HG03159 (cell line): Measurements from ENCODE around the gene SPRR5.

Experiments
- ATAC-seq: cut with Tn5 transposase; IDR thresholded peaks from one replicate; pipeline ENCODE4 v1.9.1; 2021; ENCODE audit warnings: mild to moderate bottlenecking, moderate library complexity; ENCODE audit not compliant: unreplicated experiment

The SPRR5 gene

GRCh38 chr1:152942161-152942560 is 4.8 kb upstream of the SPRR5 start:
- no peak for ATAC-seq

- ATAC-seq: no peak
These were observed 758 bp upstream of the SPRR5 start for GRCh38 chr1:152946248-152946647.

- no peak for ATAC-seq
These were observed 4.7 kb downstream of the SPRR5 start for GRCh38 chr1:152951711-152952110.

GRCh38 chr1:152953761-152954160 is 6.8 kb downstream of the SPRR5 start:
- ATAC-seq: no peak

- ATAC-seq: no peak
These were observed 7.4 kb downstream of the SPRR5 start for GRCh38 chr1:152954436-152954835.

- no peak for ATAC-seq
These were observed 10.6 kb downstream of the SPRR5 start for GRCh38 chr1:152957561-152957960.

- no peak for ATAC-seq
These were observed 12.3 kb downstream of the SPRR5 start for GRCh38 chr1:152959273-152959672.

GRCh38 chr1:152959801-152960451 is 12.9 kb downstream of the SPRR5 start:
- ATAC-seq: no peak

GRCh38 chr1:152960452-152961044 is 13.5 kb downstream of the SPRR5 start:
- no peak for ATAC-seq

- no peak for ATAC-seq
These were observed 14.4 kb downstream of the SPRR5 start for GRCh38 chr1:152961226-152961891.

GRCh38 chr1:152962876-152963415 is 15.9 kb downstream of the SPRR5 start:
- ATAC-seq: no peak

GRCh38 chr1:152964536-152964935 is 17.5 kb downstream of the SPRR5 start:
- no peak for ATAC-seq

GRCh38 chr1:152965853-152966252 is 18.8 kb downstream of the SPRR5 start:
- ATAC-seq: no peak

GRCh38 chr1:152967201-152967600 is 20.2 kb downstream of the SPRR5 start:
- ATAC-seq: no peak

- ATAC-seq: peak; percentile 88
These were observed 21.2 kb downstream of the SPRR5 start for GRCh38 chr1:152968248-152968647.

GRCh38 chr1:152969036-152969435 is 22.0 kb downstream of the SPRR5 start:
- ATAC-seq: no peak

GRCh38 chr1:152970495-152970894 is 23.5 kb downstream of the SPRR5 start, which contains the start of gene SPRR4:
Gene SPRR4, plus strand, starts transcription at chr1:152970648. Its CDS starts 1,243 bp downstream, at chr1:152971891.
- no peak for ATAC-seq

GRCh38 chr1:152972196-152972886 is 25.3 kb downstream of the SPRR5 start:
- no peak for ATAC-seq

GRCh38 chr1:152976688-152977087 is 29.7 kb downstream of the SPRR5 start:
- ATAC-seq: no peak

- ATAC-seq: no peak
These were observed 30.6 kb downstream of the SPRR5 start for GRCh38 chr1:152977614-152978013.

GRCh38 chr1:152980676-152981075 is 33.7 kb downstream of the SPRR5 start:
- ATAC-seq: no peak
